Activated naive CD4-positive, alpha-beta T cell treated with anti-CD3 and anti-CD28 coated beads, Interleukin-2, amount 50 U/mL, for 72 hours (primary cell): ENCODE data around the gene ATAD3A. TPM values are rescaled to one million over a fixed set of nuclear protein-coding genes. Genes with fewer than 3 reads are reported as not detected.
A peak's percentile ranks its signal among the peaks of the same experiment; 100 is the strongest.

Experiments
- ATAC-seq, 2 donors: fragments of 150-1000 bp; cut with Tn5 transposase; 2 replicates each; pipeline ENCODE4 v1.10.0; 2021; ENCODE audit warnings: mild to moderate bottlenecking in 2 of 2, moderate library complexity in 2 of 2
- DNase-seq, 2 donors: peaks; one replicate each; pipeline ENCODE4 v3.0.0; 2021 to 2022; ENCODE audit warnings: low spot score in 2 of 2
- H3K27ac Mint-ChIP-seq, 2 donors: one replicate each; pipeline ENCODE4 v1.8.0; 2022; ENCODE audit warnings: mild to moderate bottlenecking in 2 of 2, mixed read lengths in 2 of 2
- H3K36me3 Mint-ChIP-seq, 2 donors: one replicate each; pipeline ENCODE4 v1.8.0; 2022; ENCODE audit warnings: mixed read lengths in 2 of 2
- H3K9me3 Mint-ChIP-seq, 2 donors: one replicate each; pipeline ENCODE4 v1.8.0; 2022; ENCODE audit warnings: mixed read lengths in 2 of 2
- total RNA-seq, 2 donors: library from RNA; stranded (reverse); gene quantifications; one replicate each; pipeline ENCODE4 v1.2.3, GENCODE V29; 2022

ATAD3A gene
- total RNA-seq, 2 donors from 2014 or later: 35.7 to 39.7 TPM

- Mint-ChIP-seq H3K36me3 (peaks cover 16 to 23% of the 10 kb centered on the region in 2 donors), H3K9me3 (no peaks in the 10 kb centered on the region), H3K27ac (peak overlapping the region; percentile 97 to 100)
- ATAC-seq: peak; percentile 81 to 83
- peak; percentile 58 to 73 for DNase-seq
These were observed 62.1 kb downstream of the ATAD3A start for GRCh38 chr1:1573843-1574720.

GRCh38 chr1:1574721-1575537 is 63.0 kb downstream of the ATAD3A start, which contains the start of gene SSU72:
Gene SSU72, minus strand, starts transcription at chr1:1574863. Its CDS starts 306 bp downstream, at chr1:1574557.
- Mint-ChIP-seq H3K9me3 (no peaks in the 10 kb centered on the region), H3K27ac (peak within 1 kb of the TSS; percentile 97 to 100), H3K36me3 (peaks cover 16 to 23% of the 10 kb centered on the region in 2 donors)
- ATAC-seq: peak; percentile 93 to 97
- DNase-seq: peak; percentile 89 to 92

- Mint-ChIP-seq H3K36me3 (peaks cover 16 to 18% of the 10 kb centered on the region in 2 donors), H3K9me3 (no peaks in the 10 kb centered on the region), H3K27ac (no peak overlapping the region)
- DNase-seq (no peak), ATAC-seq (no peak)
These were observed 65.5 kb downstream of the ATAD3A start for GRCh38 chr1:1577367-1578011.

GRCh38 chr1:1578371-1578940 is 66.5 kb downstream of the ATAD3A start:
- no peak for DNase-seq
- ATAC-seq: no peak
- H3K9me3 Mint-ChIP-seq: no peaks in the 10 kb centered on the region
- H3K27ac Mint-ChIP-seq: no peak overlapping the region
- peaks cover 12 to 14% of the 10 kb centered on the region in 2 donors for H3K36me3 Mint-ChIP-seq

- H3K9me3 Mint-ChIP-seq: no peaks in the 10 kb centered on the region
- ATAC-seq (no peak), DNase-seq (no peak)
- H3K27ac Mint-ChIP-seq: no peak overlapping the region
- H3K36me3 Mint-ChIP-seq: no peaks in the 10 kb centered on the region
These were observed 70.8 kb downstream of the ATAD3A start for GRCh38 chr1:1582585-1583346.

- DNase-seq (no peak), ATAC-seq (no peak)
- Mint-ChIP-seq H3K9me3 (no peaks in the 10 kb centered on the region), H3K27ac (no peak overlapping the region), H3K36me3 (no peaks in the 10 kb centered on the region)
These were observed 71.5 kb downstream of the ATAD3A start for GRCh38 chr1:1583347-1584010.

Other genes starting within 250 kb of the ATAD3A start
- gene UBE2J2, start 238.3 kb upstream of the ATAD3A start, total RNA-seq: 10 to 100 TPM; 59.4 to 80.5 TPM
- gene SCNN1D, start 231.7 kb upstream of the ATAD3A start, total RNA-seq: 10 to 100 TPM in 1 of 2 donors, 1 to 10 TPM in 1; 3.2 to 11.7 TPM
- gene ACAP3, start 204.2 kb upstream of the ATAD3A start, total RNA-seq: 10 to 100 TPM; 38.3 to 52.4 TPM
- 10 to 100 TPM; 15.1 to 39.5 TPM for gene PUSL1, start 203.6 kb upstream of the ATAD3A start, total RNA-seq
- gene INTS11, start 187.5 kb upstream of the ATAD3A start, total RNA-seq: 100 to 1,000 TPM; 119 to 142 TPM
- 10 to 100 TPM in 1 of 2 donors, 1 to 10 TPM in 1; 9.8 to 12.2 TPM for gene CPTP, start 187.4 kb upstream of the ATAD3A start, total RNA-seq
- gene TAS1R3, start 180.9 kb upstream of the ATAD3A start, total RNA-seq: under 1 TPM; 0.32 to 0.43 TPM
- gene DVL1, start 162.7 kb upstream of the ATAD3A start, total RNA-seq: 10 to 100 TPM; 41.9 to 44.8 TPM
- gene MXRA8, start 153.6 kb upstream of the ATAD3A start, total RNA-seq: under 1 TPM in 1 of 2 donors, not detected in 1; 0.66 TPM
- 100 to 1,000 TPM; 115 to 122 TPM for gene AURKAIP1, start 137.0 kb upstream of the ATAD3A start, total RNA-seq
- 100 to 1,000 TPM; 108 to 174 TPM for gene CCNL2, start 112.8 kb upstream of the ATAD3A start, total RNA-seq
- 100 to 1,000 TPM in 1 of 2 donors, 10 to 100 TPM in 1; 82.9 to 115 TPM for gene MRPL20, start 104.9 kb upstream of the ATAD3A start, total RNA-seq
- gene ANKRD65, start 90.9 kb upstream of the ATAD3A start, total RNA-seq: under 1 TPM in 1 of 2 donors, not detected in 1; 0.29 TPM
- gene VWA1, start 76.5 kb upstream of the ATAD3A start, total RNA-seq: 1 to 10 TPM in 1 of 2 donors, under 1 TPM in 1; 0.59 to 6.9 TPM
- 1 to 10 TPM; 1.1 to 1.9 TPM for gene ATAD3C, start 62.5 kb upstream of the ATAD3A start, total RNA-seq
- 10 to 100 TPM; 30.1 to 33.1 TPM for gene ATAD3B, start 40.4 kb upstream of the ATAD3A start, total RNA-seq
- gene TMEM240, start 28.5 kb downstream of the ATAD3A start, total RNA-seq: under 1 TPM; 0.41 to 0.58 TPM
- gene SSU72, start 62.7 kb downstream of the ATAD3A start, total RNA-seq: 100 to 1,000 TPM in 1 of 2 donors, 10 to 100 TPM in 1; 82.9 to 121 TPM
- 1 to 10 TPM in 1 of 2 donors, under 1 TPM in 1; 0.18 to 2.9 TPM for gene FNDC10, start 88.0 kb downstream of the ATAD3A start, total RNA-seq
- gene MIB2, start 103.3 kb downstream of the ATAD3A start, total RNA-seq: 10 to 100 TPM; 36.7 to 49.8 TPM
- gene MMP23B, start 120.0 kb downstream of the ATAD3A start, total RNA-seq: 1 to 10 TPM; 1.6 to 2.7 TPM
- gene CDK11B, start 146.8 kb downstream of the ATAD3A start, total RNA-seq: 10 to 100 TPM; 32.7 to 41.0 TPM
- gene SLC35E2B, start 180.6 kb downstream of the ATAD3A start, total RNA-seq: 10 to 100 TPM; 19.0 to 48.5 TPM
- gene CDK11A, start 212.2 kb downstream of the ATAD3A start, total RNA-seq: 100 to 1,000 TPM in 1 of 2 donors, 10 to 100 TPM in 1; 63.0 to 108 TPM